ENCODE measurements around the gene C2orf76. TPM values are rescaled to one million over a fixed set of nuclear protein-coding genes. Genes with fewer than 3 reads are reported as not detected.
A peak's percentile ranks its signal among the peaks of the same experiment; 100 is the strongest.
"Not testable (repeated sequence)": the region's sequence is repeated elsewhere in the genome, so short reads cannot be mapped to it uniquely, and the experiment has no call there.

The C2orf76 gene
- total and polyA plus RNA-seq, 2 experiments from 2014 or later: 16.6 to 17.6 TPM

DNA sequence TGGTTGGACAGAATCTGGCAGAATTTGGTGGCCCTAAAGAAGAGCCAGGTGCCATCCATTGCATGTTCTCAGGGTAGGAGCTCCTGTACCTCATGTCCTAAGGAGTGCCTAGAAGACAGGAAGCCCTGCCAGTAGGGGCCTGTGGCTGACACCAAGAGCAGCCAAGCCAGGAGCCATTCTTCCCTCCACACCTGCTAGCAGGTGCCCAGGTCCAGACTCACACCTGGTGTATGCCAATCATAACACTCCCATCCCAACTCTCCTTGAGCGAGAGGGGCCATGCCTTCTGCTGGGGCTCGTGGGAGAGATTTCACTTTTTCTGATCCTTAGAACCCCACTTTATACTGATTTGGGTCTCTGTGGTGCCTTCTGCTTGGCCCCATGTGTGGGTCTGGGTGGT lies 38.5 kb upstream of the C2orf76 start:
- H3K9me2 ChIP-seq (replicated peaks; ENCODE audit: insufficient read depth): no peaks in the 10 kb centered on the region
- peaks cover 13% of the 10 kb centered on the region for H3K4me1 ChIP-seq (ENCODE audit: insufficient read depth)
- H4K20me1 ChIP-seq (ENCODE audit: insufficient read depth, poor library complexity, severe bottlenecking): no peaks in the 10 kb centered on the region
- H3K27me3 ChIP-seq: no peaks in the 10 kb centered on the region
- no peaks in the 10 kb centered on the region for H3K36me3 ChIP-seq (replicated peaks; ENCODE audit: insufficient read depth, low read depth)
- no peak overlapping the region for H3K4me2 ChIP-seq
- H3K27ac ChIP-seq: no peak overlapping the region
- no peak for TF ChIP-seq EZH2 (IDR thresholded peaks at IDR 0.05; ENCODE audit: borderline replicate concordance)
- TF ChIP-seq EZH2phosphoT487 (IDR thresholded peaks at IDR 0.05; ENCODE audit: low read depth, severe bottlenecking, unreplicated experiment): no peak
- TF ChIP-seq, protein P1, sequence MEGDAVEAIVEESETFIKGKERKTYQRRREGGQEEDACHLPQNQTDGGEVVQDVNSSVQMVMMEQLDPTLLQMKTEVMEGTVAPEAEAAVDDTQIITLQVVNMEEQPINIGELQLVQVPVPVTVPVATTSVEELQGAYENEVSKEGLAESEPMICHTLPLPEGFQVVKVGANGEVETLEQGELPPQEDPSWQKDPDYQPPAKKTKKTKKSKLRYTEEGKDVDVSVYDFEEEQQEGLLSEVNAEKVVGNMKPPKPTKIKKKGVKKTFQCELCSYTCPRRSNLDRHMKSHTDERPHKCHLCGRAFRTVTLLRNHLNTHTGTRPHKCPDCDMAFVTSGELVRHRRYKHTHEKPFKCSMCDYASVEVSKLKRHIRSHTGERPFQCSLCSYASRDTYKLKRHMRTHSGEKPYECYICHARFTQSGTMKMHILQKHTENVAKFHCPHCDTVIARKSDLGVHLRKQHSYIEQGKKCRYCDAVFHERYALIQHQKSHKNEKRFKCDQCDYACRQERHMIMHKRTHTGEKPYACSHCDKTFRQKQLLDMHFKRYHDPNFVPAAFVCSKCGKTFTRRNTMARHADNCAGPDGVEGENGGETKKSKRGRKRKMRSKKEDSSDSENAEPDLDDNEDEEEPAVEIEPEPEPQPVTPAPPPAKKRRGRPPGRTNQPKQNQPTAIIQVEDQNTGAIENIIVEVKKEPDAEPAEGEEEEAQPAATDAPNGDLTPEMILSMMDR (IDR thresholded peaks at IDR 0.05; ENCODE audit: poor library complexity): no peak
- 75% methylated on average over 2 of the region's 2 CpGs for WGBS (ENCODE audit: low lambda C conversion rate, missing lambda C conversion rate)
- no peaks in the 10 kb centered on the region for H3K9me3 ChIP-seq (ENCODE audit: low read depth)
- H2AFZ ChIP-seq: no peak overlapping the region
- DNase-seq (ENCODE audit: low spot score): no peak
- no peaks in the 10 kb centered on the region for H3K79me2 ChIP-seq
- no peak overlapping the region for H3K4me3 ChIP-seq

DNA sequence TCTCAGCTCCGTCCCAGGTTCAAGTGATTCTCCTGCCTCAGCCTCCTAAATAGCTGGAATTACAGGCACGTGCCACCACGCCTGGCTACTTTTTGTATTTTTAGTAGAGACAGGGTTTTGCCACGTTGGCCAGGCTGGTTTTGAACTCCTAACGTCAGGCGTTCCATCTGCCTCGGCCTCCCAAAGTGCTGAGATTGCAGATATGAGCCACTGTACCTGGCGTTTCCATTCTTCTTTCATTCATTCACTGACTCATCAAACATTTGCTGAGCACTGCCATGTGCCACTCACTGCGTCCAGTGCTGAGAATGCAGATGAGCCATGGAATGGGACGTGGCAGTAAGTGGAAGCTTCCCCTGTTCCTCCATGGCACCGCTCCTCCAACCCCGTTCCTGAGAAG lies 37.0 kb upstream of the C2orf76 start:
- not testable (repeated sequence) for H2AFZ ChIP-seq; H3K9me3 ChIP-seq (ENCODE audit: low read depth); H3K79me2 ChIP-seq; H4K20me1 ChIP-seq (ENCODE audit: insufficient read depth, poor library complexity, severe bottlenecking); H3K36me3 ChIP-seq (replicated peaks; ENCODE audit: insufficient read depth, low read depth); H3K9me2 ChIP-seq (replicated peaks; ENCODE audit: insufficient read depth); H3K27me3 ChIP-seq; DNase-seq (ENCODE audit: low spot score); H3K4me2 ChIP-seq; H3K4me3 ChIP-seq
- H3K4me1 ChIP-seq (ENCODE audit: insufficient read depth): peaks cover 13% of the 10 kb centered on the region
- peak overlapping the region; percentile 78 for H3K27ac ChIP-seq
- 88% methylated on average over 12 of the region's 12 CpGs for WGBS (ENCODE audit: low lambda C conversion rate, missing lambda C conversion rate)

DNA sequence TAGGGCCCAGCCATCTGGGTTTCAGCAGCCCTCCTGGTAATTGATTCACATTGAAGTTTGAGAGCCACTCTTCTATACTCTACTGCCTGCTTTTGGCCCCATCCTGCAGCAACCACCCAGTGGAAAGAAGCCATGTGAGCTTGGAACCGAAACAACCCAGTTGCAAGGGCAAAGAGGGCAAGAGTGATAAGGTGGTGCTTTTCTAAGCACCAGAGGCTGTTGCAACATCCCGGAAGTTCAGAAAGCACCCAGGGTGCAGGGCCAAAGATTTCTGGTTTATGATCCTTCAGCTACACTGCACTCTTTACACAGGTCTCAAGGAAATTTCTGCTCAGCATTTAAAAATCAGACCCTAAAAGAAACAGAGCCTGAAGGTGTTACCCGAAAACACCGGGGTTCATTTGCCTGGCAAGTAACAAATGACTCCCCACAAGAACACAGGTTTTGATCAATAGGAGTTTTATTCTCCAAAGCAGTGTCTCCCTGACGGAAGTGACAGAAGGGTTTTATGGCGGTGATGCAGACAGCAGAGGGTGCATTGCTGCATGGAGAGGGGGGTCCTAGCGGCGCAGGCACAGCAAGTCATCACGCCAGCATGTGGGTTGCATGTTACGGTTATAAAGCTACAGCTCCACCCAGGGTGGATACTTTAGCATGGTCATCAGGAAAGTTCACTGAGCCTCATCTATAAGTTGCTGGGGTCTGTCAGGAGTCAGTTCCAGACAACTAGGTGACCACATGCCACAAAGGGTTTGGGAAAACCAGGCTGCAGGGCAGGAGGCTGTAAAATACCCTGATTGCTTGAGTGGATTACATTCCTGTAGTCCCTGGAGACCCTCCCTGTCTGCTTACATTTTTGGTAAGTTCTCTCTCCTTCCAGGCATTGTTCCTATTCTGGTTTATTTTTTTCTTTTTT lies 36.3 kb upstream of the C2orf76 start:
- Histone ChIP-seq H3K4me1 (ENCODE audit: insufficient read depth) (peaks cover 8% of the 10 kb centered on the region), H3K9me3 (ENCODE audit: low read depth) (no peaks in the 10 kb centered on the region), H3K4me3 (no peak overlapping the region), H3K27ac (peak overlapping the region; percentile 78), H3K36me3 (replicated peaks; ENCODE audit: insufficient read depth, low read depth) (no peaks in the 10 kb centered on the region), H4K20me1 (ENCODE audit: insufficient read depth, poor library complexity, severe bottlenecking) (no peaks in the 10 kb centered on the region), H3K79me2 (no peaks in the 10 kb centered on the region), H3K4me2 (peak overlapping the region; percentile 52), H2AFZ (no peak overlapping the region), H3K9me2 (replicated peaks; ENCODE audit: insufficient read depth) (no peaks in the 10 kb centered on the region), H3K27me3 (no peaks in the 10 kb centered on the region)
- WGBS (ENCODE audit: low lambda C conversion rate, missing lambda C conversion rate): 75% methylated on average over 10 of the region's 10 CpGs
- TF ChIP-seq EZH2 (IDR thresholded peaks at IDR 0.05; ENCODE audit: borderline replicate concordance) (no peak), EZH2phosphoT487 (IDR thresholded peaks at IDR 0.05; ENCODE audit: low read depth, severe bottlenecking, unreplicated experiment) (no peak)
- TF ChIP-seq, protein P1 (IDR thresholded peaks at IDR 0.05; ENCODE audit: poor library complexity): no peak
- DNase-seq (ENCODE audit: low spot score): peak; percentile 66

DNA sequence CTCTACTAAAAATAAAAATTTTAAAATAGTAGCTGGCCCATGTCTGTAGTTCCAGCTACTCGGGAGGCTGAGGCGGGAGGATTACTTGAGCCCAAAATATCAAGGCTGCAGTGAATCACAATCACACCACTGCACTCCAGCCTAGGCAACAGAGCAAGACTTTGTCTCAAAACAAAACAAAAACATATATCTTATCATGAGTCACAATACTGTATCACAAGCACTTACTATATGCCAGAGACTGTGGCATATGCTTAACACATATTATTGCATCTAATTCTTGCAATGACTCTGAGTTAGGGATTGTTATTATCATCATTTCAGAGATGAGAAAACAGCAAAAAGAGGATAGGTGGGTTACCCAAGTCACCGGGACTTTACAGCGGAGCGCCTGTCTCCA lies 35.5 kb upstream of the C2orf76 start:
- no peaks in the 10 kb centered on the region for H3K79me2 ChIP-seq
- DNase-seq (ENCODE audit: low spot score): no peak
- peaks cover 7% of the 10 kb centered on the region for H3K4me1 ChIP-seq (ENCODE audit: insufficient read depth)
- H2AFZ ChIP-seq: no peak overlapping the region
- TF ChIP-seq EZH2phosphoT487 (IDR thresholded peaks at IDR 0.05; ENCODE audit: low read depth, severe bottlenecking, unreplicated experiment) (no peak), EZH2 (IDR thresholded peaks at IDR 0.05; ENCODE audit: borderline replicate concordance) (no peak)
- TF ChIP-seq, protein P1 (IDR thresholded peaks at IDR 0.05; ENCODE audit: poor library complexity): no peak
- H3K36me3 ChIP-seq (replicated peaks; ENCODE audit: insufficient read depth, low read depth): no peaks in the 10 kb centered on the region
- no peak overlapping the region for H3K4me3 ChIP-seq
- H3K9me3 ChIP-seq (ENCODE audit: low read depth): no peaks in the 10 kb centered on the region
- H3K27me3 ChIP-seq: no peaks in the 10 kb centered on the region
- H3K9me2 ChIP-seq (replicated peaks; ENCODE audit: insufficient read depth): no peaks in the 10 kb centered on the region
- WGBS (ENCODE audit: low lambda C conversion rate, missing lambda C conversion rate): 97% methylated on average over 5 of the region's 5 CpGs
- peak overlapping the region; percentile 78 for H3K27ac ChIP-seq
- H3K4me2 ChIP-seq: no peak overlapping the region
- H4K20me1 ChIP-seq (ENCODE audit: insufficient read depth, poor library complexity, severe bottlenecking): no peaks in the 10 kb centered on the region

All from hepatocyte (in vitro differentiated cells).